ENCODE data around the gene MYO10.
"Not testable (repeated sequence)": the region's sequence is repeated elsewhere in the genome, so short reads cannot be mapped to it uniquely, and the experiment has no call there.

MYO10 gene

GRCh38 chr5:16668631-16669030 is 267.5 kb downstream of the MYO10 start:
- no peak for DNase-seq (ENCODE audit: low read depth in 2 of 2)

GRCh38 chr5:16668194-16668593 is 267.9 kb downstream of the MYO10 start:
- DNase-seq (ENCODE audit: low read depth in 2 of 2), result no peak

- DNase-seq (ENCODE audit: low read depth in 2 of 2), result no peak
These were observed 269.1 kb downstream of the MYO10 start for GRCh38 chr5:16666883-16667398.

GRCh38 chr5:16666130-16666882 is 269.8 kb downstream of the MYO10 start:
- DNase-seq (ENCODE audit: low read depth in 2 of 2), result no peak

- DNase-seq (ENCODE audit: low read depth in 2 of 2), result no peak
These were observed 270.5 kb downstream of the MYO10 start for GRCh38 chr5:16665601-16666000.

GRCh38 chr5:16664368-16664767 is 271.7 kb downstream of the MYO10 start:
- DNase-seq (ENCODE audit: low read depth in 2 of 2), result no peak

- no peak for DNase-seq (ENCODE audit: low read depth in 2 of 2)
These were observed 272.2 kb downstream of the MYO10 start for GRCh38 chr5:16663840-16664239.

GRCh38 chr5:16661713-16662112 is 274.4 kb downstream of the MYO10 start:
- no peak for DNase-seq (ENCODE audit: low read depth in 2 of 2)

- no peak for DNase-seq (ENCODE audit: low read depth in 2 of 2)
These were observed 275.1 kb downstream of the MYO10 start for GRCh38 chr5:16660982-16661381.

- DNase-seq (ENCODE audit: low read depth in 2 of 2), result no peak
These were observed 276.6 kb downstream of the MYO10 start for GRCh38 chr5:16659536-16659935.

GRCh38 chr5:16656561-16657191 is 279.4 kb downstream of the MYO10 start:
- no peak for DNase-seq (ENCODE audit: low read depth in 2 of 2)

GRCh38 chr5:16654647-16655334 is 281.3 kb downstream of the MYO10 start:
- no peak for DNase-seq (ENCODE audit: low read depth in 2 of 2)

GRCh38 chr5:16648739-16649138 is 287.3 kb downstream of the MYO10 start:
- DNase-seq (ENCODE audit: low read depth in 2 of 2), result not testable (repeated sequence)

- no peak for DNase-seq (ENCODE audit: low read depth in 2 of 2)
These were observed 291.7 kb downstream of the MYO10 start for GRCh38 chr5:16644301-16644889.

GRCh38 chr5:16642867-16643266 is 293.2 kb downstream of the MYO10 start:
- DNase-seq (ENCODE audit: low read depth in 2 of 2), result no peak

- no peak for DNase-seq (ENCODE audit: low read depth in 2 of 2)
These were observed 296.9 kb downstream of the MYO10 start for GRCh38 chr5:16639206-16639605.

GRCh38 chr5:16628376-16628775 is 307.7 kb downstream of the MYO10 start:
- DNase-seq (ENCODE audit: low read depth in 2 of 2), result no peak

GRCh38 chr5:16626696-16627264 is 309.3 kb downstream of the MYO10 start:
- DNase-seq (ENCODE audit: low read depth in 2 of 2), result no peak

- no peak for DNase-seq (ENCODE audit: low read depth in 2 of 2)
These were observed 311.0 kb downstream of the MYO10 start for GRCh38 chr5:16625096-16625495.

GRCh38 chr5:16619136-16619535 is 317.0 kb downstream of the MYO10 start:
- DNase-seq (ENCODE audit: low read depth in 2 of 2), result no peak

- DNase-seq (ENCODE audit: low read depth in 2 of 2), result no peak
These were observed 317.8 kb downstream of the MYO10 start for GRCh38 chr5:16618138-16618897.
